ENCODE data around the gene ARHGEF28.

Gene ARHGEF28

DNA sequence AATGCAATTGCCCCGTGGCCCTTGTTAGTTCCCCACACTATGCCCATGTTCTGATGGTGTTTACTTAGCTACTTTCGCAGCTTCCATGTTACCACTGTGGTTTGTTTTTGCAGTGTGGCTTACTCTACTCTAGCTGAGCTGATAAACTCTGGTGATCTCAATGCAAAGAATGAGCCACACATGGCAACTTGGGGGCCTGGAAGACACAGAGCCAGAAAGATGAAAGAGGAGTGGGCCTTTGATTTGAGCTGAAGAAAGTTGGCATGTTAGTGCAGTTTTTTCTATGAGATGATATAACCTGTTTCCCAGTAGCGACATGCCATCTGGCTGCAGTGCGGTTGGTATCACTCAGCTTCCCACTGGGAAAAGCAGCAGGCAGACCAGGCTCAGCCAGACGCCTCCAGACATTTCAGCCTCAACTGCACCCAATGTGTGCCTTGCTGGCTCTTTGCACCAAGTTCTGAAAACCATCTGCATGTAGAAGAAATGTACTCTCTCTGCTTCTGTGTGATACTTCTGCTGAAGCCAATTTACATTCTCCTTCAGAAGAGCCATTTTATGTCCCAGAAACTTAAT, 329.4 kb downstream of the ARHGEF28 start:
- Histone ChIP-seq H3K4ac (ENCODE audit: low read depth, low read length) (peak overlapping the region; percentile 28), H3K18ac (ENCODE audit: low read length) (no peak overlapping the region), H4K5ac (ENCODE audit: low read length) (no peak overlapping the region), H3K27me3 (ENCODE audit: insufficient read depth, low read length, poor library complexity) (no peaks in the 10 kb centered on the region), H3K56ac (ENCODE audit: low read length) (no peak overlapping the region), H3K36me3 (ENCODE audit: control insufficient read depth, insufficient read depth, low read length) (no peaks in the 10 kb centered on the region), H3K79me1 (ENCODE audit: low read length) (no peaks in the 10 kb centered on the region), H3K23ac (ENCODE audit: low read length) (no peak overlapping the region), H3K9ac (ENCODE audit: low read length) (no peak overlapping the region), H3K4me3 (ENCODE audit: low read length) (no peak overlapping the region), H4K8ac (ENCODE audit: low read depth, low read length) (no peak overlapping the region), H2BK5ac (ENCODE audit: low read length) (no peak overlapping the region), H3K4me1 (ENCODE audit: control insufficient read depth, low read depth, low read length) (no peaks in the 10 kb centered on the region), H2AK5ac (ENCODE audit: low read length) (no peak overlapping the region), H3K4me2 (ENCODE audit: low read length) (no peak overlapping the region), H3K79me2 (ENCODE audit: control insufficient read depth, insufficient read depth, low read length) (no peaks in the 10 kb centered on the region), H3K27ac (ENCODE audit: low read depth, low read length) (no peak overlapping the region), H2BK15ac (replicated peaks; ENCODE audit: low read depth) (no peak overlapping the region), H2BK120ac (ENCODE audit: low read depth, low read length) (no peak overlapping the region)
- no CpG with 5 or more reads among the region's 5 CpGs for WGBS (ENCODE audit: extremely low coverage, insufficient coverage, low lambda C conversion rate)
- no peak for DNase-seq

DNA sequence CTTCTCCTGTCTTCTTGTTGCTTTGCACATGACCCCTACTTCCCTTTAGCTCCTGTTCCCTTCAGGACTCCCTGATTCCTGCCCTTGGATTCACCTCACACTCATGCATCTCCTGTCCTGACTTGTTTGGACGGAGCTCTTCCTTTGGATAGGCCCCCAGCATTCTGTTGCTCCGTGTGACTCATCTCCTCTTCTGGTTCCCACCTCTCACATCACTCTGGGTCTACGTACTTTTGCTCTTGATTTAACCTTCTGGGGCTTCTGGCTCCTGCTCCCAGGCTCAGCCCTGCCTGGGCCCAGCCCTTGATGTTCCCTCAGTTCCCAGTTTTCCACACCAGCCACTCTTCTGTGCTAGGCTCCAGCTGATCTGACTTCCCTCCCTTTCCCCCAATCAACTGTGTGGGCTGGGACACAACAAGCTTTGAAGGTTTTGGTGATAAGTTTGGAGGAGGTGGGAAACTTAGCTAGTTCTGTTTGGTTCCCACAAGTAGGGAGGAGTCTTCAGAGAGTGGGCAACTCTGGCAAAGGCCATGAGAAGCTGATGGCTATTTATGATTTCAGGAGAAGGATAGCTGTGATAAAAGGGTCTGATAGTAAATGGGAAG, 331.5 kb downstream of the ARHGEF28 start:
- Histone ChIP-seq H3K27ac (ENCODE audit: low read depth, low read length) (no peak overlapping the region), H3K27me3 (ENCODE audit: insufficient read depth, low read length, poor library complexity) (no peaks in the 10 kb centered on the region), H3K23ac (ENCODE audit: low read length) (no peak overlapping the region), H3K79me1 (ENCODE audit: low read length) (no peaks in the 10 kb centered on the region), H3K9ac (ENCODE audit: low read length) (no peak overlapping the region), H3K4me3 (ENCODE audit: low read length) (no peak overlapping the region), H4K8ac (ENCODE audit: low read depth, low read length) (no peak overlapping the region), H2BK120ac (ENCODE audit: low read depth, low read length) (no peak overlapping the region), H3K56ac (ENCODE audit: low read length) (no peak overlapping the region), H3K4me1 (ENCODE audit: control insufficient read depth, low read depth, low read length) (no peaks in the 10 kb centered on the region), H3K36me3 (ENCODE audit: control insufficient read depth, insufficient read depth, low read length) (no peaks in the 10 kb centered on the region), H2BK5ac (ENCODE audit: low read length) (no peak overlapping the region), H3K18ac (ENCODE audit: low read length) (no peak overlapping the region), H2BK15ac (replicated peaks; ENCODE audit: low read depth) (no peak overlapping the region), H3K79me2 (ENCODE audit: control insufficient read depth, insufficient read depth, low read length) (no peaks in the 10 kb centered on the region), H2AK5ac (ENCODE audit: low read length) (no peak overlapping the region), H4K5ac (ENCODE audit: low read length) (no peak overlapping the region), H3K4ac (ENCODE audit: low read depth, low read length) (no peak overlapping the region), H3K4me2 (ENCODE audit: low read length) (no peak overlapping the region)
- no CpG with 5 or more reads among the region's 3 CpGs for WGBS (ENCODE audit: extremely low coverage, insufficient coverage, low lambda C conversion rate)
- DNase-seq, result peak; percentile 19

DNA sequence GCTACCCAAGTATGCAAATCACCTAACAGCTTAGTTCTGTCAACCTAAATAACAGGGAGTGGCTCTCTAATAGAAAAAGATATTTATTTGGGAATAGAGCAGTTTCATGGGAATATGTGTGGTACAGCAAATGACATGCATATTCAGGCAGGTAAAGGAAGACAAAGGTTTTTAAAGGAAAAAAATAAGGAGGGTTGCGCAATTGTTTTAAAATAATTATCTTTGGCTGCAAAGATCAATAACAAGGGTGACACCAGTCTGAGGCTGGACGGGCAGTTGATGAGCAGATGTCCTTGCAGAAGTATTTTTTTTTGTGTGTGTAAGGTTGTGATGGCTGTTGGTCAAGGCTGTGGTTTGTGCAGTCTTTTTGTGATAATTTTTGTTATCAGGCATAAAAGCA, 332.0 kb downstream of the ARHGEF28 start:
- Histone ChIP-seq H3K4me1 (ENCODE audit: control insufficient read depth, low read depth, low read length) (no peaks in the 10 kb centered on the region), H2BK5ac (ENCODE audit: low read length) (no peak overlapping the region), H2BK15ac (replicated peaks; ENCODE audit: low read depth) (no peak overlapping the region), H3K9ac (ENCODE audit: low read length) (no peak overlapping the region), H4K5ac (ENCODE audit: low read length) (no peak overlapping the region), H2BK120ac (ENCODE audit: low read depth, low read length) (no peak overlapping the region), H3K27me3 (ENCODE audit: insufficient read depth, low read length, poor library complexity) (no peaks in the 10 kb centered on the region), H4K8ac (ENCODE audit: low read depth, low read length) (no peak overlapping the region), H3K4ac (ENCODE audit: low read depth, low read length) (no peak overlapping the region), H3K18ac (ENCODE audit: low read length) (no peak overlapping the region), H3K4me2 (ENCODE audit: low read length) (no peak overlapping the region), H3K79me2 (ENCODE audit: control insufficient read depth, insufficient read depth, low read length) (no peaks in the 10 kb centered on the region), H3K36me3 (ENCODE audit: control insufficient read depth, insufficient read depth, low read length) (no peaks in the 10 kb centered on the region), H3K79me1 (ENCODE audit: low read length) (no peaks in the 10 kb centered on the region), H3K23ac (ENCODE audit: low read length) (no peak overlapping the region), H2AK5ac (ENCODE audit: low read length) (no peak overlapping the region), H3K27ac (ENCODE audit: low read depth, low read length) (no peak overlapping the region), H3K4me3 (ENCODE audit: low read length) (no peak overlapping the region), H3K56ac (ENCODE audit: low read length) (no peak overlapping the region)
- no CpG with 5 or more reads among the region's 2 CpGs for WGBS (ENCODE audit: extremely low coverage, insufficient coverage, low lambda C conversion rate)
- no peak for DNase-seq

DNA sequence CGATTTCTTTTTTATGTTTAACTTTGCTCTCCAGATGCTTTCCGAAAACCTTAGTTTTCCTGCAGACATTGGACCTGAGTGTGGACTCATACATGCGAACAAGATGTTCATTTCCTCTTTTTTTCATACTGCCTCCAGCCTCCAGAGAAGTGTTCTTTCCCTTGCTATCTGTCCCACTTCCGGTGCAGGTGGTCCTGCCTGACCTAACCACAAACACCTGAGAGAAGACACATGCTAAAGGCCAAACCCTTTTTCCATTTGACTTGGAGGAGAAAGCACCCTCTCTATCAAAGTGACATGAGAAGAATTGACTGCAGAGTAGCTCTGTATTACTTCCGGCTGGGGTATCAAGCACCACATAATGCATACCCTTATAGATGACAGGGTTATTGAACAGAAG, 334.0 kb downstream of the ARHGEF28 start:
- H3K79me2 ChIP-seq (ENCODE audit: control insufficient read depth, insufficient read depth, low read length), result no peaks in the 10 kb centered on the region
- no peak overlapping the region for H3K4me2 ChIP-seq (ENCODE audit: low read length)
- no peak overlapping the region for H4K5ac ChIP-seq (ENCODE audit: low read length)
- no peak overlapping the region for H3K27ac ChIP-seq (ENCODE audit: low read depth, low read length)
- H2BK5ac ChIP-seq (ENCODE audit: low read length), result no peak overlapping the region
- no peaks in the 10 kb centered on the region for H3K4me1 ChIP-seq (ENCODE audit: control insufficient read depth, low read depth, low read length)
- DNase-seq, result no peak
- no peak overlapping the region for H3K23ac ChIP-seq (ENCODE audit: low read length)
- H3K9ac ChIP-seq (ENCODE audit: low read length), result no peak overlapping the region
- H2AK5ac ChIP-seq (ENCODE audit: low read length), result no peak overlapping the region
- no peak overlapping the region for H3K4ac ChIP-seq (ENCODE audit: low read depth, low read length)
- no CpG with 5 or more reads among the region's 5 CpGs for WGBS (ENCODE audit: extremely low coverage, insufficient coverage, low lambda C conversion rate)
- H3K18ac ChIP-seq (ENCODE audit: low read length), result no peak overlapping the region
- H3K27me3 ChIP-seq (ENCODE audit: insufficient read depth, low read length, poor library complexity), result no peaks in the 10 kb centered on the region
- no peaks in the 10 kb centered on the region for H3K36me3 ChIP-seq (ENCODE audit: control insufficient read depth, insufficient read depth, low read length)
- no peak overlapping the region for H3K56ac ChIP-seq (ENCODE audit: low read length)
- H3K4me3 ChIP-seq (ENCODE audit: low read length), result no peak overlapping the region
- no peaks in the 10 kb centered on the region for H3K79me1 ChIP-seq (ENCODE audit: low read length)
- no peak overlapping the region for H2BK120ac ChIP-seq (ENCODE audit: low read depth, low read length)
- no peak overlapping the region for H2BK15ac ChIP-seq (replicated peaks; ENCODE audit: low read depth)
- no peak overlapping the region for H4K8ac ChIP-seq (ENCODE audit: low read depth, low read length)

DNA sequence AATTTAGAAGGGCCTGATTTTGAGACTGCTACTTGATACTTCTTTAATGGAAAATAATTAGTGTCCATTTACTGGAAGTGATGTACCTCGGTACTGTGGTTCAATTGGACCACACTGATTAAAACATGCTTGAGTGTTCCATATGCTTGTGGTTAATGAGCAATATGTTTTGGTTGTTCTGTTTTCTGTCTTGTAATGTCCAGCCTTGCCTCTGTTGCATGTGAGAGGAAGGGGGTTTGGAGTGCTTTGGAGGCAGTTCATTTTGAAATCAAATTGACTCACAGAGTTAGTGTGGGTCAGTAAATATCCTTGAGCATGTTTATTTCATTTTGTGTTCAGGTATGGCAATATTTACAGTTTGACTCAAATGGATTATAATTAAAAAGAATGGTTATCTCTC, 334.4 kb downstream of the ARHGEF28 start:
- Histone ChIP-seq H2AK5ac (ENCODE audit: low read length) (no peak overlapping the region), H2BK15ac (replicated peaks; ENCODE audit: low read depth) (no peak overlapping the region), H3K4me1 (ENCODE audit: control insufficient read depth, low read depth, low read length) (no peaks in the 10 kb centered on the region), H3K18ac (ENCODE audit: low read length) (no peak overlapping the region), H2BK120ac (ENCODE audit: low read depth, low read length) (no peak overlapping the region), H3K27me3 (ENCODE audit: insufficient read depth, low read length, poor library complexity) (no peaks in the 10 kb centered on the region), H3K9ac (ENCODE audit: low read length) (no peak overlapping the region), H4K8ac (ENCODE audit: low read depth, low read length) (no peak overlapping the region), H3K56ac (ENCODE audit: low read length) (no peak overlapping the region), H4K5ac (ENCODE audit: low read length) (no peak overlapping the region), H3K4me2 (ENCODE audit: low read length) (no peak overlapping the region), H3K79me1 (ENCODE audit: low read length) (no peaks in the 10 kb centered on the region), H3K27ac (ENCODE audit: low read depth, low read length) (no peak overlapping the region), H3K36me3 (ENCODE audit: control insufficient read depth, insufficient read depth, low read length) (no peaks in the 10 kb centered on the region), H2BK5ac (ENCODE audit: low read length) (no peak overlapping the region), H3K79me2 (ENCODE audit: control insufficient read depth, insufficient read depth, low read length) (no peaks in the 10 kb centered on the region), H3K23ac (ENCODE audit: low read length) (no peak overlapping the region), H3K4me3 (ENCODE audit: low read length) (no peak overlapping the region), H3K4ac (ENCODE audit: low read depth, low read length) (no peak overlapping the region)
- no CpG with 5 or more reads among the region's 1 CpG for WGBS (ENCODE audit: extremely low coverage, insufficient coverage, low lambda C conversion rate)
- DNase-seq, result no peak
